HG02885 (cell line): ENCODE results near the gene ATP6V1B1.

Experiments used
- ATAC-seq: cut with Tn5 transposase; IDR thresholded peaks from one replicate; pipeline ENCODE4 v1.9.1; 2021; ENCODE audit warnings: mild to moderate bottlenecking; ENCODE audit not compliant: unreplicated experiment, poor library complexity

Gene ATP6V1B1

GRCh38 chr2:70901227-70902066 is 34.3 kb upstream of the ATP6V1B1 start:
- ATAC-seq, result no peak

GRCh38 chr2:70902067-70902442 is 33.6 kb upstream of the ATP6V1B1 start:
- no peak for ATAC-seq

- ATAC-seq, result no peak
These were observed 33.1 kb upstream of the ATP6V1B1 start for GRCh38 chr2:70902579-70902978.

- ATAC-seq, result no peak
These were observed 32.5 kb upstream of the ATP6V1B1 start for GRCh38 chr2:70903171-70903570.

- ATAC-seq, result no peak
These were observed 31.9 kb upstream of the ATP6V1B1 start for GRCh38 chr2:70903641-70904340.

GRCh38 chr2:70904371-70905216 is 31.1 kb upstream of the ATP6V1B1 start:
- ATAC-seq, result no peak

- no peak for ATAC-seq
These were observed 30.0 kb upstream of the ATP6V1B1 start for GRCh38 chr2:70905443-70906421.

- no peak for ATAC-seq
These were observed 29.2 kb upstream of the ATP6V1B1 start for GRCh38 chr2:70906439-70907005.

- ATAC-seq, result no peak
These were observed 28.3 kb upstream of the ATP6V1B1 start for GRCh38 chr2:70907130-70908057.

- ATAC-seq, result no peak
These were observed 19.4 kb upstream of the ATP6V1B1 start for GRCh38 chr2:70916291-70916690.

- ATAC-seq, result no peak
These were observed 17.7 kb upstream of the ATP6V1B1 start for GRCh38 chr2:70918016-70918415.

GRCh38 chr2:70919672-70920366 is 15.9 kb upstream of the ATP6V1B1 start:
- ATAC-seq, result no peak

- no peak for ATAC-seq
These were observed 15.4 kb upstream of the ATP6V1B1 start for GRCh38 chr2:70920367-70920715.

GRCh38 chr2:70921031-70921430 is 14.7 kb upstream of the ATP6V1B1 start:
- no peak for ATAC-seq

- ATAC-seq, result no peak
These were observed 13.9 kb upstream of the ATP6V1B1 start for GRCh38 chr2:70921839-70922234.

GRCh38 chr2:70922235-70923234 is 13.2 kb upstream of the ATP6V1B1 start:
- ATAC-seq, result no peak
